CD14-positive monocyte (primary cell): ENCODE results near the gene FAM20B. TPM values are rescaled to one million over a fixed set of nuclear protein-coding genes. Genes with fewer than 3 reads are reported as not detected.

Experiments used
- DNase-seq, 3 donors: peaks; one replicate each; pipeline ENCODE4 v3.0.0-alpha.2; 2011 to 2022
- H2AFZ ChIP-seq: 2 replicates; pipeline ENCODE4 v1.6.0; 2012; ENCODE audit warnings: mild to moderate bottlenecking, low read depth, low read length, inconsistent platforms; ENCODE audit not compliant: insufficient read depth, poor library complexity, severe bottlenecking
- H3K27ac ChIP-seq, 2 donors: 1 replicate in 1 of 2; 2 replicates in 1 of 2; pipeline ENCODE4 v1.5.1; 2012 to 2013; ENCODE audit warnings: low read length in 2 of 2, control low read depth in 1 of 2, inconsistent platforms in 1 of 2, low read depth in 1 of 2, mild to moderate bottlenecking in 1 of 2
- H3K27me3 ChIP-seq, 2 donors: one replicate each; pipeline versions ENCODE4 v1.6.0 to v1.6.1; 2011 to 2013; ENCODE audit warnings: low read length in 2 of 2; ENCODE audit not compliant: control insufficient read depth in 2 of 2, insufficient read depth in 2 of 2
- H3K36me3 ChIP-seq, 2 donors: replicated peaks in 1 of 2; 1 replicate in 1 of 2; 2 replicates in 1 of 2; pipeline versions ENCODE4 v1.5.1 to v1.6.1; 2012 to 2013; ENCODE audit warnings: low read length in 2 of 2, control low read depth in 1 of 2, inconsistent platforms in 1 of 2, mild to moderate bottlenecking in 1 of 2; ENCODE audit not compliant: insufficient read depth in 2 of 2, control insufficient read depth in 1 of 2
- H3K4me1 ChIP-seq, 2 donors: 1 replicate in 1 of 2; 2 replicates in 1 of 2; pipeline versions ENCODE4 v1.5.1 to v1.6.1; 2012 to 2013; ENCODE audit warnings: low read length in 2 of 2, control low read depth in 1 of 2, inconsistent platforms in 1 of 2, mild to moderate bottlenecking in 1 of 2, moderate library complexity in 1 of 2; ENCODE audit not compliant: insufficient read depth in 2 of 2, control insufficient read depth in 1 of 2
- H3K4me2 ChIP-seq: replicated peaks from 2 replicates; pipeline ENCODE3; 2012; ENCODE audit warnings: low read length, moderate library complexity, mild to moderate bottlenecking; ENCODE audit not compliant: poor library complexity, severe bottlenecking; ENCODE audit errors: extremely low read depth
- H3K4me3 ChIP-seq, 3 experiments: fragments of 200-600 bp in 1 of 3; sonication (generic) in 1 of 3; replicated peaks in 1 of 3; 1 replicate in 2 of 3; 2 replicates in 1 of 3; pipeline ENCODE4 v1.5.1; 2011 to 2013; ENCODE audit warnings: low read length in 3 of 3, mild to moderate bottlenecking in 3 of 3, control low read depth in 2 of 3, low read depth in 2 of 3, inconsistent platforms in 1 of 3, moderate library complexity in 1 of 3
- H3K79me2 ChIP-seq: 2 replicates; pipeline ENCODE4 v1.6.0; 2012; ENCODE audit warnings: mild to moderate bottlenecking, control low read depth, inconsistent platforms, low read length, moderate library complexity; ENCODE audit not compliant: insufficient read depth
- H3K9ac ChIP-seq: 2 replicates; pipeline ENCODE4 v1.6.0; 2017; ENCODE audit warnings: low read length, mild to moderate bottlenecking; ENCODE audit not compliant: insufficient read depth, poor library complexity, severe bottlenecking
- H3K9me3 ChIP-seq, 2 donors: replicated peaks in 1 of 2; 1 replicate in 1 of 2; 2 replicates in 1 of 2; pipeline versions ENCODE4 v1.5.1 to v1.6.1; 2012 to 2013; ENCODE audit warnings: low read length in 2 of 2, control low read depth in 1 of 2; ENCODE audit not compliant: control insufficient read depth in 1 of 2, insufficient read depth in 1 of 2
- H4K20me1 ChIP-seq: 2 replicates; pipeline ENCODE4 v1.6.0; 2012; ENCODE audit warnings: mild to moderate bottlenecking, low read length, control low read depth, moderate library complexity; ENCODE audit not compliant: insufficient read depth
- H3K27ac Mint-ChIP-seq, 7 donors: one replicate each; pipeline ENCODE4 v1.8.0; 2020; ENCODE audit warnings: mild to moderate bottlenecking in 7 of 7, mixed read lengths in 7 of 7, moderate library complexity in 6 of 7, inconsistent platforms in 2 of 7
- H3K27me3 Mint-ChIP-seq, 3 donors: one replicate each; pipeline ENCODE4 v1.8.0; 2021 to 2022; ENCODE audit warnings: low read depth in 3 of 3, mild to moderate bottlenecking in 3 of 3, mixed read lengths in 3 of 3, moderate library complexity in 3 of 3, inconsistent platforms in 1 of 3
- H3K36me3 Mint-ChIP-seq, 2 donors: one replicate each; pipeline ENCODE4 v1.8.0; 2020; ENCODE audit warnings: mixed read lengths in 2 of 2, inconsistent platforms in 1 of 2, mild to moderate bottlenecking in 1 of 2
- H3K4me1 Mint-ChIP-seq: one replicate; pipeline ENCODE4 v1.8.0; 2020; ENCODE audit warnings: mild to moderate bottlenecking, mixed read lengths
- H3K4me3 Mint-ChIP-seq, 2 donors: one replicate each; pipeline ENCODE4 v1.8.0; 2020; ENCODE audit warnings: mild to moderate bottlenecking in 2 of 2, mixed read lengths in 2 of 2, moderate library complexity in 1 of 2
- H3K9me3 Mint-ChIP-seq, 7 donors: one replicate each; pipeline ENCODE4 v1.8.0; 2020 to 2022; ENCODE audit warnings: mixed read lengths in 7 of 7, mild to moderate bottlenecking in 6 of 7, moderate library complexity in 6 of 7, inconsistent platforms in 2 of 7
- WGBS: methylation state at CpG from one replicate; pipeline ENCODE4 v1.1.5; 2013; ENCODE audit warnings: missing lambda C conversion rate; ENCODE audit not compliant: insufficient coverage; 5-methylcytosine and 5-hydroxymethylcytosine counted together
- intact Hi-C, 2 donors: fragments of 100-400 bp; cut with micrococcal nuclease; formaldehyde crosslinking; loops; one replicate each; pipeline versions ENCODE4 v1.15.0 to v1.15.1; 2023
- polyA plus RNA-seq, 3 donors: library from polyadenylated mRNA; depleted of rRNA in 1 of 3; unstranded in 2 of 3; stranded (reverse) in 1 of 3; fragments of 300-500 nt in 2 of 3; fragments of >200 nt in 1 of 3; fragmentation: Illumina TruSeq in 2 of 3; gene quantifications; 1 replicate in 2 of 3; 2 replicates in 1 of 3; pipeline ENCODE4 v1.2.3, GENCODE V29; 2012 to 2021
- TF ChIP-seq, protein P1 (sequence below): fragments of 200-600 bp; IDR thresholded peaks from one replicate; pipeline ENCODE4 v1.8.0; 2022; ENCODE audit warnings: antibody characterized with exemption, mild to moderate bottlenecking

Gene FAM20B
- polyA plus RNA-seq, 3 donors: 4.0 to 6.7 (median 4.4) TPM

DNA sequence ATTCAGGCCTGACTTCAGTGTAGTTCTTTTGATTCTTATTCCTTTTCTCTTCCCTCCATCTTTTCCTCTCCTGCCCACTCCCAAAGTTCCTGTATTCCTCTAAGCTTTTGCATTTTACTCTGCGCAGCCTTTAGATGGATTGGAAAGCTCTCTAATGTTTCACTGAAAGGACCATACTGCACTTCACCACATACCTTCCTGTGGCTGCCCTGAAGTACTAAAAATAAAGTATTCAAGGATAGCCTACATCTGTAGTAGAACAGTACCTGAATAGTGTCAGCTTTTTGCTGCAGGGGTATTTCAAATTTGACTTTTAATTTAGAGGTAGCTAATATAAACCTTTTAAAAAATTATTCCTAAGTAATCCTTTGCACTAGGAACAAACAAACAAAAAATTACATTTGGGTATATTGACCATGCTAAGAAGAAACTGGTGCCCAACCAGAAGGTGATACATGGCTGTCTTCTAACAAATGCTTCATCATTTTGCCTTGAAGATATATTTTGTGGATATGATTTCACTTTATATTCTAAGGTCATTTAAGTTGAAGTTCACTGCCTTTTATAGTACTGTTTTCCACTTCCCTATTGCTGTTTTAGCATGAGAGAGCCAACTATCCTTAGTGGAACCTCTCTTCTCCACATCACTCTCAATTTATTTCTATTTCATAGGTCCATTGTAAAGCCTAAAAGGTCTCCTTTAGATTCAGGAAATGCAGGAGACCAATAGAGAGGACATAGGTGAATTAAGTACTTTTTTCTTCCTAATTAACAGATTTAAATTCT is 22.8 kb downstream of the FAM20B start:
- intact Hi-C loops: no loop called here
- Histone ChIP-seq H3K9me3 (no peaks in the 10 kb centered on the region), H3K79me2 (peaks cover 9% of the 10 kb centered on the region)

GRCh38 chr1:179052776-179053175 is 27.1 kb downstream of the FAM20B start:
- Mint-ChIP-seq H3K4me1 (peaks cover 10% of the 10 kb centered on the region), H3K9me3 (peaks cover 0 to 6% (median 0%) of the 10 kb centered on the region in 7 donors), H3K36me3 (peaks cover 29 to 50% of the 10 kb centered on the region in 2 donors), H3K27me3 (peaks cover 0 to 2% (median 0%) of the 10 kb centered on the region in 3 donors), H3K27ac (peak overlapping the region in 3 of 7 donors; percentile 5 to 82 (median 72)), H3K4me3 (peak overlapping the region in 1 of 2 donors; percentile 53)
- peaks cover 14 to 39% of the 10 kb centered on the region in 2 donors for H3K36me3 ChIP-seq
- no CpG with 5 or more reads among the region's 2 CpGs for WGBS
- H4K20me1 ChIP-seq: no peaks in the 10 kb centered on the region
- TF ChIP-seq, protein P1, sequence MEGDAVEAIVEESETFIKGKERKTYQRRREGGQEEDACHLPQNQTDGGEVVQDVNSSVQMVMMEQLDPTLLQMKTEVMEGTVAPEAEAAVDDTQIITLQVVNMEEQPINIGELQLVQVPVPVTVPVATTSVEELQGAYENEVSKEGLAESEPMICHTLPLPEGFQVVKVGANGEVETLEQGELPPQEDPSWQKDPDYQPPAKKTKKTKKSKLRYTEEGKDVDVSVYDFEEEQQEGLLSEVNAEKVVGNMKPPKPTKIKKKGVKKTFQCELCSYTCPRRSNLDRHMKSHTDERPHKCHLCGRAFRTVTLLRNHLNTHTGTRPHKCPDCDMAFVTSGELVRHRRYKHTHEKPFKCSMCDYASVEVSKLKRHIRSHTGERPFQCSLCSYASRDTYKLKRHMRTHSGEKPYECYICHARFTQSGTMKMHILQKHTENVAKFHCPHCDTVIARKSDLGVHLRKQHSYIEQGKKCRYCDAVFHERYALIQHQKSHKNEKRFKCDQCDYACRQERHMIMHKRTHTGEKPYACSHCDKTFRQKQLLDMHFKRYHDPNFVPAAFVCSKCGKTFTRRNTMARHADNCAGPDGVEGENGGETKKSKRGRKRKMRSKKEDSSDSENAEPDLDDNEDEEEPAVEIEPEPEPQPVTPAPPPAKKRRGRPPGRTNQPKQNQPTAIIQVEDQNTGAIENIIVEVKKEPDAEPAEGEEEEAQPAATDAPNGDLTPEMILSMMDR: no peak
- H2AFZ ChIP-seq: no peak overlapping the region
- H3K9ac ChIP-seq: no peak overlapping the region
- peak in 1 of 3 donors; percentile 26 for DNase-seq
- no peaks in the 10 kb centered on the region for H3K27me3 ChIP-seq
- H3K4me2 ChIP-seq: no peak overlapping the region
- H3K4me1 ChIP-seq: peaks cover 3 to 8% of the 10 kb centered on the region in 2 donors
- H3K4me3 ChIP-seq: no peak overlapping the region
- intact Hi-C loops: no loop called here
- H3K9me3 ChIP-seq: no peaks in the 10 kb centered on the region
- H3K27ac ChIP-seq: peak overlapping the region in 1 of 2 donors; percentile 22
- H3K79me2 ChIP-seq: no peaks in the 10 kb centered on the region

More for the DNA sequence above, 22.8 kb downstream of the FAM20B start:
- H3K27me3 ChIP-seq: no peaks in the 10 kb centered on the region
- H3K4me2 ChIP-seq: no peak overlapping the region
- H3K9ac ChIP-seq: no peak overlapping the region
- no peak overlapping the region for H3K4me3 ChIP-seq
- Mint-ChIP-seq H3K4me1 (peaks cover 10% of the 10 kb centered on the region), H3K4me3 (no peak overlapping the region), H3K27ac (peak overlapping the region in 1 of 7 donors; percentile 74), H3K36me3 (peaks cover 22 to 39% of the 10 kb centered on the region in 2 donors), H3K27me3 (no peaks in the 10 kb centered on the region), H3K9me3 (no peaks in the 10 kb centered on the region)
- H2AFZ ChIP-seq: no peak overlapping the region
- TF ChIP-seq, protein P1: no peak
- H3K27ac ChIP-seq: no peak overlapping the region
- H3K4me1 ChIP-seq: peaks cover 3 to 8% of the 10 kb centered on the region in 2 donors
- H3K36me3 ChIP-seq: peaks cover 5 to 25% of the 10 kb centered on the region in 2 donors
- no CpG with 5 or more reads among the region's 1 CpG for WGBS
- no peak for DNase-seq
- H4K20me1 ChIP-seq: peaks cover 5% of the 10 kb centered on the region
